HAP-1 (cell line): Measurements from ENCODE around the gene NR3C1.

Source experiments
- DNase-seq, 2 experiments: peaks; one replicate each; pipeline ENCODE4 v3.0.0-alpha.2; 2016 to 2020; ENCODE audit warnings: low spot score in 2 of 2
- H3K27me3 ChIP-seq: fragments of 250-450 bp; sonication (Bioruptor Pico); 2 replicates; pipeline ENCODE4 v1.5.1; 2020; ENCODE audit warnings: low read depth, mild to moderate bottlenecking, moderate library complexity
- H3K36me3 ChIP-seq: fragments of 250-450 bp; sonication (Bioruptor Pico); replicated peaks from 2 replicates; pipeline ENCODE4 v1.5.1; 2020; ENCODE audit warnings: mild to moderate bottlenecking
- H3K4me1 ChIP-seq: fragments of 250-450 bp; sonication (Bioruptor Pico); 2 replicates; pipeline ENCODE4 v1.5.1; 2020; ENCODE audit warnings: mild to moderate bottlenecking
- H3K4me3 ChIP-seq: fragments of 250-450 bp; sonication (Bioruptor Pico); 2 replicates; pipeline ENCODE4 v1.5.1; 2020; ENCODE audit warnings: mild to moderate bottlenecking, moderate library complexity
- H3K9me3 ChIP-seq: fragments of 250-450 bp; sonication (Bioruptor Pico); 2 replicates; pipeline ENCODE4 v1.5.1; 2020; ENCODE audit warnings: mild to moderate bottlenecking, moderate library complexity
- in situ Hi-C: fragments of 300-500 bp; cut with MboI; formaldehyde crosslinking; loops from 3 replicates; pipeline ENCODE4 v1.14.3; 2020; ENCODE audit warnings: low sequenced_read_pairs, inconsistent platforms, mixed read lengths

Gene NR3C1

DNA sequence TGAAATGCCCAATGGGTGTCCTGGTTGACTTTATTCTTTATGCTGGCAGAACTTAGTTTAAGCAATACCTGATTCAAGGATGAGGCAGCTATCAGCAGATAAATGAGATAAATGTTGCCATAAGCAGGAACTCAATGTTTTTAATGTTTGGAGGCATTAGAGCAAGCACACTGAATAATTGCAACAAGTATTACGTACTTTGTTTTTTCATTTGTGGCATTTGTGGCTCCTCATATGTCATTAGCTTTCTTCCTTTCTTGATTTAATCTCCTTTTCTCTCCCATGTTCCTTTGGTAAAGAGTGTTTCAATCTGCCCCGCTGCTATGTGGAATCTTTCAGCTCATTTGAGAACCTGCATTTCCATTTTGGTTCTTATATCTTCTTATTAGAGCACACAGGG is 6.4 kb upstream of the NR3C1 start:
- DNase-seq = no peak
- peaks cover 11% of the 10 kb centered on the region for H3K27me3 ChIP-seq
- in situ Hi-C loops = no loop called here
- no peak overlapping the region for H3K4me3 ChIP-seq
- no peaks in the 10 kb centered on the region for H3K4me1 ChIP-seq
- H3K9me3 ChIP-seq = 0 out of 2 replicates have a peak, but pooled peaks cover 3% of the 10 kb centered on the region
- no peaks in the 10 kb centered on the region for H3K36me3 ChIP-seq

DNA sequence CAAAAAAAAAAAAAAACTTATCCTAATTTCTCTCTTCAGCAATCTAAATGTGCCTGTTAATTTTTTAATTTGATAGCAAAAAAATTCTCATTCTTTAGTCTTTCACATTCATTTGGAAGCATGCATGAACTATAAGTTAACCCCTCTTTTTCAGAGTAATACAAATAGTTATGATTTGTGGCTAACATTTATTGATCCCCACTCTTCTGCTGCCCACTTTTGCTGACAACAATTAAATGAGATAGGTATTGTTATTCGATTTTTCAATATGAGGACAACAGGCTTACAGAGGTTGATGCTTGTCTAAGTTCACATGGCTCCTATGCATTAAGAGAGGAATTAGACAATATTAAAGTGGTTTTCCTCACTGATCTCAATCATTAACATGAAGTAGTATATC is 2.9 kb upstream of the NR3C1 start:
- in situ Hi-C loops = no loop called here
- Histone ChIP-seq H3K9me3 (0 out of 2 replicates have a peak, but pooled peaks cover 3% of the 10 kb centered on the region), H3K27me3 (peaks cover 42% of the 10 kb centered on the region), H3K36me3 (no peaks in the 10 kb centered on the region), H3K4me3 (no peak overlapping the region), H3K4me1 (no peaks in the 10 kb centered on the region)
- no peak for DNase-seq

DNA sequence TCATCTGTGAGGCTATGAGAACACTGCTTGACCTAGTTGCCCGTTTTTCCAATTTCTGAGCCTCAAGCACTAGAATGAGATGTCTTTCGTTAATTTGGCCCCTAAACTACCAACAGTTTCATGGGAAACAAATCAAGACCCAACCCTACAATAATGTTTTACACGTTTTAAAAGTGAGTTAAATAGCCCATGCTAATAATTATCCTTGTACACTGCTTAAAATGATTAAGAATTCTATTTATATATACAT is 2.3 kb upstream of the NR3C1 start:
- Histone ChIP-seq H3K36me3 (no peaks in the 10 kb centered on the region), H3K4me3 (peak overlapping the region; percentile 29; the same call in 1 of the 2 replicates), H3K27me3 (peaks cover 48% of the 10 kb centered on the region), H3K9me3 (0 out of 2 replicates have a peak, but pooled peaks cover 3% of the 10 kb centered on the region), H3K4me1 (no peaks in the 10 kb centered on the region)
- DNase-seq = no peak
- in situ Hi-C loops = no loop called here

DNA sequence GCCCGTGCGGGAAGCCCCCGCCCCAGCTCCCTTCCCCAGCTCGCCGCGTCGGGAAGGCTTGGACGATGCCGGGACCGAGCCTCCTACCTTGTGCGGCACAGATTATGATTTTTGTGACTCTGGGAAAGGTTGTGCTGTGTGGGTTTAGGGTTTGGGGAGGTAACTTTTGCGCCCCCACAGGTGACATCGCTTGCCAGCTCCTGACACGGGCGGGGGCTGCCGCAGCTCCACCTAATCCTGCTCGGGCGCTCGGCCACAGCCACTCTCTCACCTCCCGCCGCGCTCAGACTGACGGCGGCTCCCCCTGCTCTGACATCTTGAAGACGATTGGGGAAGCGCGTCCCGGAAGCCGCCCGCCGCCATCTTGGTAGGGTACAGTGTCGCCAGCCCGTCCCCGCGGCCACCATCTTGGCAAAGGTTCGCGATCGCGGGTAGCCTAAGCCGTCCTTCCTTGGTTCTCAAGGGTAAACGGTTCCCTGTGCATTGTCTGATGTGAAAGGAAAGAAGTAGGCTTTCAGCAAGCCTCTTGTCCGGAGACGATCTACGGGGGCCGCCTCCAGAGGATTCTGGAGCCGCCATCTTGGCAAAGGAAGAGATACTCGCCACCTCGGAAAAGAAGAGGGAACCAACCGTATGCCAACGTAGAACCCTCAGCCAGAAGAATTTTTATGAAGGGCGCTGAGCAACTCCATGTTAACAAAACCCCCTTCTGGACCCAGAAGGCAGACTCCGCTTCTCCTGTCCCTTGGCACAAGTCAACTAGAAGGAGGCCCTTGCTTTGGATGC is 1.8 kb upstream of the NR3C1 start:
- peaks cover 53% of the 10 kb centered on the region for H3K27me3 ChIP-seq
- peak in 1 of 2 experiments; percentile 72 for DNase-seq
- in situ Hi-C loops = no loop called here

DNA sequence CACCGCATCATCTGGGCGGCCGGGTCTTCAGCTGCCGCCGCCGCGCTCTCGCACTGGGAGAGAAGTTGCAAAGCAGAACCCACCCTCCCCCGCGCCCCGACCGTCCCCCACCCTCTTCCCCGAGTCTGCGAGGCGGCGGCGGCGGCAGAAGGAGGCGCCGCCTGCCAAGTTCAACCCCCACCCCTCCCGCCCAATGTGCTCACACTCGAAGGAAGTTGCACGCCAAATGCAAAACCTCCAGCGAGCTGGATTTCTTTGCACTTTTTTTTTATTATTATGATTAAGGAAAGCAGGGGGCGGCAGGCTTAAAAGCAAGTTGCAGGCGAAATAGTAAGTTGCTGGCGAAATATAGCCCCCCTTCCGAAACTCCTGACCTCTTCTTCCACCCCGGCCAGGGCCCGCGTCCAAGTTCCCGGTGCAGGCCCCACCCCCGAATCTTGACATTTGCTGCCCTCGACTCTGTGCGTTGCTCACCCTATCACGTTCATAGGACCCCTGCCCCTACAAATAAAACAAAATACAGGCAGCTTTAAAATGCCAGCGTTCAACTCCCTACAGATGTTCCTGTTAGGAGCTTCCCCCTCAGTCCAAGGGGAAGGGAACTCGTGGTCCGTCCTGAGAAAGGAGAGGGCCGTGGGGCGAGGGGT is 1.1 kb upstream of the NR3C1 start:
- peak in 1 of 2 experiments; percentile 15 for DNase-seq
- no peaks in the 10 kb centered on the region for H3K36me3 ChIP-seq
- in situ Hi-C loops = no loop called here
- H3K4me3 ChIP-seq = peak overlapping the region; percentile 29
- peaks cover 60% of the 10 kb centered on the region for H3K27me3 ChIP-seq
- 0 out of 2 replicates have a peak, but pooled peaks cover 3% of the 10 kb centered on the region for H3K9me3 ChIP-seq
- H3K4me1 ChIP-seq = no peaks in the 10 kb centered on the region

More for the DNA sequence above, 1.8 kb upstream of the NR3C1 start:
- 0 out of 2 replicates have a peak, but pooled peaks cover 3% of the 10 kb centered on the region for H3K9me3 ChIP-seq
- no peaks in the 10 kb centered on the region for H3K4me1 ChIP-seq
- peak overlapping the region; percentile 29 for H3K4me3 ChIP-seq
- H3K36me3 ChIP-seq = no peaks in the 10 kb centered on the region

DNA sequence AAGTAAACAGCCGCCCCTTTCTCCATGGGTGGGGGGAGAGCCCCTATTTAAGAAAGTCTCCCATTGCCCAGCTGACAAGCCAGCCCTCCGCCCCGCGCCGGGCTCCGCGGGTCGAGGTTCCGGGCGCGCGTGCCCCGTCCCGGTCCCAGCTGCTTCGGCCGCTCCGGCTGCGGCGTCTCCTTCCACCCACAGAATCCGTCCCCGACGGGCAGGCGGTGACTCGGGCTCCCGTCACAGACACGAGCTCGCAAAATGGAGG is 223 bp downstream of the NR3C1 start:
- in situ Hi-C loops = no loop called here
- no peak for DNase-seq
- Histone ChIP-seq H3K9me3 (0 out of 2 replicates have a peak, but pooled peaks cover 3% of the 10 kb centered on the region), H3K27me3 (peaks cover 73% of the 10 kb centered on the region), H3K4me3 (peak overlapping the region; percentile 23), H3K4me1 (no peaks in the 10 kb centered on the region), H3K36me3 (no peaks in the 10 kb centered on the region)

DNA sequence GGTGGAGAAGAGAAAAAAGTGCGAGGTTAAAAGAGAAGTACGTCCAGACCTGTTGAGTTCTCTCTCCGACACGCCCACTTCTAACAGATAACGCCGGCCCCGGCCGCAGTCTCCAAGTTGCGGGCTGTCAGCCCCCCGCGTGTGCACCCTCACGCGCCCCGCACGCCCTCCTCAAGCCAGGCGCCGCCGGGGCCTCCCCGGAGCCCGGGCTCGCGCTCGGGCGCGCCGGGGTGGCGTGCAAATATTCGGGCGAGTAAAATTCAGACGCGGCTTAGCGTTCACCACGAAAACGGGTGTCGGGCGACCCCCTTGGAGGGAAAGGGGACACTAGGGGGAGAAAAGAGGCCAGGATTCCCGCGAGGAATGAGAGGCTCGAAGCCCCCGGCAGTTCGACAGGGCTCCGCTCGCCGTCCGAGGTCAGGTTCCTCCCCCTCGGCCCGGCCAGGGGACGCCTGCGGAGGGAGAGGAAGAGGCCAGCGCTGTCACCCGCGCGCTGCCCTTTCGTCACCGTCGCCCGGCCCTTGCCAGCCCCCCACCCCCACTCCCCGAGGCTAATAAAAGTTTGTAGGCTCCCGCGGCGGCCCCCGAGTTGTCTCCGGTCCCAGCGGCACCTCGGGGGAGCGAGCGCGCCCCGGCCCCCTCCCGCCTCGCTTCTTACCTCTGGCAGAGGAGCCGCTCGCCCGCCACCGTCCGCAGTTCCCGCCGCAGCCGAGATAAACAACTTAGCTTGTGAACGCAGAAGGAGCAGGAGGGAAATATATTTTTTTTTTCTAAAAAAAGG is 743 bp downstream of the NR3C1 start:
- Histone ChIP-seq H3K4me1 (no peaks in the 10 kb centered on the region), H3K9me3 (0 out of 2 replicates have a peak, but pooled peaks cover 3% of the 10 kb centered on the region), H3K4me3 (peak overlapping the region; percentile 23), H3K27me3 (peaks cover 71% of the 10 kb centered on the region), H3K36me3 (no peaks in the 10 kb centered on the region)
- in situ Hi-C loops = no loop called here
- DNase-seq = peak in 1 of 2 experiments; percentile 31

DNA sequence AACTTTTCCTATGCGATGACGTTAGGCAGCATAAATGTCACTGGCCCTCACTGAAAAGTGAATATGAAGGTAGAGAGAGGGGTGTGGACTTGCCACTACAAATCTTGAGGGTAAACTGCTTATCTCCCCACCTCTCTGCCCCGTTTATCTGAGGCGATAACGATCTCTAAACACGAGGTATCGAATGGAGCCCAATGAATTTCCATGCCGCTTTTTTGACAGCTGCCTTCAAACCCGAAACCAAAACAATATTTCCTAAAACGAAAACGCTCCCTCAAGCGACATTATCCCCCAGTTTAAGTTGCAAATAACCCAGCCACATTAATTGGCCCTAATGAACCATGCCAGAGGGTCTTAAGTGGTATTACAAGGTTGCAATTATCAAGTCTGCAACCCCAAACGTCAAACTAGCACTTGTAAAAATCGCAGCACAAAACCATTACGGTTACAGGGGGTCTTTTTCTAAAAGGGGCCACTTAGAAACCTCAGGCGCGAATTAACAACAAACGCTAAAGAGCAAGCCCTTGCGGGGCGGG is 1.4 kb downstream of the NR3C1 start:
- no peak for DNase-seq
- Histone ChIP-seq H3K27me3 (peaks cover 77% of the 10 kb centered on the region), H3K4me3 (no peak overlapping the region), H3K36me3 (no peaks in the 10 kb centered on the region), H3K4me1 (no peaks in the 10 kb centered on the region), H3K9me3 (0 out of 2 replicates have a peak, but pooled peaks cover 3% of the 10 kb centered on the region)
- in situ Hi-C loops = no loop called here

DNA sequence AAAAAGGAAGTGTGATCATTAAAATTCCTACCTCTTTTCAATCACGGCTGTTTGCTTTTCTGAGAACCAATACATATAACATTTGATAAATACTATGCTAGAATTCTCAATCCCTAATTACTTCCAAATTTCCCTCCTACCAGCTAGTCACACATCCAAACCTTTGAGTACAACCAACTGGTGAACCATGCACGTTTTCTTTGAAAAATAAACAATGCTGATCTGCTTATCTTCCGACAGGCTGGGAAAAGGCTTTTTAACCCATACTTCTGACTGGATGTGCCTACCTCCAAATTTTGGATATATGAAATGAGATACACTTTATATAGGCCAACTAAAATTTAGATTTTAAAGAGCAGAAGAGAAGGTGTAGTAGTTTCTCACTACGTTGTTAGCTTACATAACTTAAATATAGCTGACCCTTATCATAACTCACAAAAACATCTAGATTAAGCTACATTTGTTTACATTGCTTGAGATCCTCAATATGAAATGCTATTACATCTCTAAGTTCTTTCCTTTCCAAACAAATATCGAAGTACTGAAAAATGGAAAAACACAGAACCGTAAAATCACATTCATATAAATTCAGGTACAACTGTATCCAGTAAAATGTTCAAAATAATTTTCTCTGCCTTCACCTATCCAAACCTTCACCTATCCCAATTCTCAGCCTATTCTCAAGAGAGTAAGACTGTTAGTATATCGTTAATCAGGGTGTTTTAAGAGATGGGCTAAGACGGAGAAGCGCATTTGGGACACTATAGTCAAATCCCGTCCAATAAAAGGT is 2.1 kb downstream of the NR3C1 start:
- in situ Hi-C loops = no loop called here
- Histone ChIP-seq H3K4me1 (no peaks in the 10 kb centered on the region), H3K4me3 (no peak overlapping the region), H3K27me3 (peaks cover 81% of the 10 kb centered on the region), H3K9me3 (0 out of 2 replicates have a peak, but pooled peaks cover 3% of the 10 kb centered on the region), H3K36me3 (no peaks in the 10 kb centered on the region)
- no peak for DNase-seq

DNA sequence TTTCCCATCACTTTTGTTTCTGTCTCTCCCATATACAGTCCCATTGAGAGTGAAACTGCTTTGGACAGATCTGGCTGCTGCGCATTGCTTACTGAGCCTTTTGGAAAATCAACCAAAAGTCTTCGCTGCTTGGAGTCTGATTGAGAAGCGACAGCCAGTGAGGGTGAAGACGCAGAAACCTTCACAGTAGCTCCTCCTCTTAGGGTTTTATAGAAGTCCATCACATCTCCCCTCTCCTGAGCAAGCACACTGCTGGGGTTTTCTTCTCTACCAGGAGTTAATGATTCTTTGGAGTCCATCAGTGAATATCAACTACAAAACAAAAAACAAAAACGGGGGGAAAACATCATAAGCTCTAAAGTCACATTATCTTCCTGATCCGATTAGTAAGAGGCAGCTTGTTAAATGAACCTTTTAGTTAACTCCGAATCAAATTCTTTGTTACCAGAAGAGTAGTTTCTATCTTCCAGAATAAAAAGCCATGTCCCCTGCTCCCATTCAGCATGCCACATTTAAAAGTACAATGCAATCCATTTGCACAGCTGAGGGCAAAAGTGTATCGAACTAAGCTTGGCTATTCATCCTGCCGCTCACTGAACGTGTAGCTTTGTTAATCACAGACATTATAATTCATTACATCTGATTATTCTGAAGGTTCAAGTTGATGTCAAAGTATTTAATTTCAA is 2.8 kb downstream of the NR3C1 start:
- DNase-seq = no peak
- Histone ChIP-seq H3K4me3 (no peak overlapping the region), H3K4me1 (no peaks in the 10 kb centered on the region), H3K36me3 (no peaks in the 10 kb centered on the region), H3K9me3 (0 out of 2 replicates have a peak, but pooled peaks cover under 1% of the 10 kb centered on the region), H3K27me3 (peaks cover 81% of the 10 kb centered on the region)
- in situ Hi-C loops = no loop called here

DNA sequence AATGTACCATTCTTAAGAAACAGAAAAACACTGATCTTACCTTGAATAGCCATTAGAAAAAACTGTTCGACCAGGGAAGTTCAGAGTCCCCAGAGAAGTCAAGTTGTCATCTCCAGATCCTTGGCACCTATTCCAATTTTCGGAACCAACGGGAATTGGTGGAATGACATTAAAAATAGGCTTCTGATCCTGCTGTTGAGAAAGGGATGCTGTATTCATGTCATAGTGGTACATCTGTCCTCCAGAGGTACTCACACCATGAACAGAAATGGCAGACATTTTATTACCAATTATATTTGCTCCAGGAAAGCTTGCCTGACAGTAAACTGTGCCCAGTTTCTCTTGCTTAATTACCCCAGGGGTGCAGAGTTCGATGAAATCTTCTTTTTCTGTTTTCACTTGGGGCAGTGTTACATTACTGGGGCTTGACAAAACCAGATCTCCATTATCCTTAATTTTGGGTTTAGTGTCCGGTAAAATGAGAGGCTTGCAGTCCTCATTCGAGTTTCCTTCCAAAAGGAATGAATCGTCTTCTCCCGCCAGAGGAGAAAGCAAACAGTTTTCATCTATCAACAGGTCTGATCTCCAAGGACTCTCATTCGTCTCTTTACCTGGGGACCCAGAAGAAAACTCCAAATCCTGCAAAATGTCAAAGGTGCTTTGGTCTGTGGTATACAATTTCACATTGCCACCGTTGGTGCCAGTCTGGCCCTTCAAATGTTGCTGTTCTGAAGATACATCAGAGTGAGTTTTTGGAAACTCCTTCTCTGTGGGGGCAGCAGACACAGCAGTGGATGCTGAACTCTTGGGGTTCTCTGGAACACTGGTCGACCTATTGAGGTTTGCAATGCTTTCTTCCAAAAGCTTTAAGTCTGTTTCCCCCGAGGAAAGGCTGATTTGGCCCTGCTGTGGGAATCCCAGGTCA is 3.6 kb downstream of the NR3C1 start:
- H3K36me3 ChIP-seq = no peaks in the 10 kb centered on the region
- H3K9me3 ChIP-seq = no peaks in the 10 kb centered on the region
- in situ Hi-C loops = no loop called here
- H3K4me3 ChIP-seq = no peak overlapping the region
- peaks cover 79% of the 10 kb centered on the region for H3K27me3 ChIP-seq
- DNase-seq = no peak
- no peaks in the 10 kb centered on the region for H3K4me1 ChIP-seq
